Measurements from ENCODE around the gene NPAS1.
"Not testable (repeated sequence)": the region's sequence is repeated elsewhere in the genome, so short reads cannot be mapped to it uniquely, and the experiment has no call there.

NPAS1 gene

GRCh38 chr19:47047272-47047762, 27.7 kb downstream of the NPAS1 start:
- no peak for DNase-seq

GRCh38 chr19:47047763-47048405, 28.2 kb downstream of the NPAS1 start:
- peak; percentile 80 for DNase-seq

- no peak for DNase-seq
Measured at GRCh38 chr19:47049307-47049700, 29.7 kb downstream of the NPAS1 start.

GRCh38 chr19:47050562-47050961, 30.9 kb downstream of the NPAS1 start:
- DNase-seq: not testable (repeated sequence)

GRCh38 chr19:47056411-47056810, 36.8 kb downstream of the NPAS1 start:
- no peak for DNase-seq

GRCh38 chr19:47057328-47057727, 37.7 kb downstream of the NPAS1 start:
- DNase-seq: no peak

GRCh38 chr19:47058621-47059022, 39.0 kb downstream of the NPAS1 start:
- no peak for DNase-seq

- no peak for DNase-seq
Measured at GRCh38 chr19:47063874-47064273, 44.2 kb downstream of the NPAS1 start.

GRCh38 chr19:47065242-47065641, 45.6 kb downstream of the NPAS1 start:
- DNase-seq: no peak

GRCh38 chr19:47066376-47067214, 47.0 kb downstream of the NPAS1 start:
- DNase-seq: no peak

- no peak for DNase-seq
Measured at GRCh38 chr19:47067215-47067847, 47.7 kb downstream of the NPAS1 start.

GRCh38 chr19:47068246-47068645, 48.6 kb downstream of the NPAS1 start:
- DNase-seq: no peak

- DNase-seq: no peak
Measured at GRCh38 chr19:47068876-47069406, 49.3 kb downstream of the NPAS1 start.

GRCh38 chr19:47069795-47070194, 50.2 kb downstream of the NPAS1 start:
- no peak for DNase-seq

GRCh38 chr19:47070756-47071155, 51.1 kb downstream of the NPAS1 start:
- no peak for DNase-seq

GRCh38 chr19:47071731-47072130, 52.1 kb downstream of the NPAS1 start:
- DNase-seq: no peak

GRCh38 chr19:47072323-47072722, 52.7 kb downstream of the NPAS1 start:
- DNase-seq: no peak

- DNase-seq: no peak
Measured at GRCh38 chr19:47073574-47073973, 53.9 kb downstream of the NPAS1 start.

- no peak for DNase-seq
Measured at GRCh38 chr19:47074621-47075020, 55.0 kb downstream of the NPAS1 start.

- DNase-seq: no peak
Measured at GRCh38 chr19:47075179-47075810, 55.7 kb downstream of the NPAS1 start.

- no peak for DNase-seq
Measured at GRCh38 chr19:47075941-47076340, 56.3 kb downstream of the NPAS1 start.

- DNase-seq: not testable (repeated sequence)
Measured at GRCh38 chr19:47078351-47078750, 58.7 kb downstream of the NPAS1 start.

- no peak for DNase-seq
Measured at GRCh38 chr19:47081095-47081494, 61.5 kb downstream of the NPAS1 start.

Data from T1000 (cell line).